ENCODE data around the gene CCR2.

DNA sequence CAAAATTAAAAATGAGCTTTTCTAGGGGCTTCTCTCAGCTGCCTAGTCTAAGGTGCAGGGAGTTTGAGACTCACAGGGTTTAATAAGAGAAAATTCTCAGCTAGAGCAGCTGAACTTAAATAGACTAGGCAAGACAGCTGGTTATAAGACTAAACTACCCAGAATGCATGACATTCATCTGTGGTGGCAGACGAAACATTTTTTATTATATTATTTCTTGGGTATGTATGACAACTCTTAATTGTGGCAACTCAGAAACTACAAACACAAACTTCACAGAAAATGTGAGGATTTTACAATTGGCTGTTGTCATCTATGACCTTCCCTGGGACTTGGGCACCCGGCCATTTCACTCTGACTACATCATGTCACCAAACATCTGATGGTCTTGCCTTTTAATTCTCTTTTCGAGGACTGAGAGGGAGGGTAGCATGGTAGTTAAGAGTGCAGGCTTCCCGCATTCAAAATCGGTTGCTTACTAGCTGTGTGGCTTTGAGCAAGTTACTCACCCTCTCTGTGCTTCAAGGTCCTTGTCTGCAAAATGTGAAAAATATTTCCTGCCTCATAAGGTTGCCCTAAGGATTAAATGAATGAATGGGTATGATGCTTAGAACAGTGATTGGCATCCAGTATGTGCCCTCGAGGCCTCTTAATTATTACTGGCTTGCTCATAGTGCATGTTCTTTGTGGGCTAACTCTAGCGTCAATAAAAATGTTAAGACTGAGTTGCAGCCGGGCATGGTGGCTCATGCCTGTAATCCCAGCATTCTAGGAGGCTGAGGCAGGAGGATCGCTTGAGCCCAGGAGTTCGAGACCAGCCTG, 17.8 kb downstream of the CCR2 start:
- TF ChIP-seq, protein P1, sequence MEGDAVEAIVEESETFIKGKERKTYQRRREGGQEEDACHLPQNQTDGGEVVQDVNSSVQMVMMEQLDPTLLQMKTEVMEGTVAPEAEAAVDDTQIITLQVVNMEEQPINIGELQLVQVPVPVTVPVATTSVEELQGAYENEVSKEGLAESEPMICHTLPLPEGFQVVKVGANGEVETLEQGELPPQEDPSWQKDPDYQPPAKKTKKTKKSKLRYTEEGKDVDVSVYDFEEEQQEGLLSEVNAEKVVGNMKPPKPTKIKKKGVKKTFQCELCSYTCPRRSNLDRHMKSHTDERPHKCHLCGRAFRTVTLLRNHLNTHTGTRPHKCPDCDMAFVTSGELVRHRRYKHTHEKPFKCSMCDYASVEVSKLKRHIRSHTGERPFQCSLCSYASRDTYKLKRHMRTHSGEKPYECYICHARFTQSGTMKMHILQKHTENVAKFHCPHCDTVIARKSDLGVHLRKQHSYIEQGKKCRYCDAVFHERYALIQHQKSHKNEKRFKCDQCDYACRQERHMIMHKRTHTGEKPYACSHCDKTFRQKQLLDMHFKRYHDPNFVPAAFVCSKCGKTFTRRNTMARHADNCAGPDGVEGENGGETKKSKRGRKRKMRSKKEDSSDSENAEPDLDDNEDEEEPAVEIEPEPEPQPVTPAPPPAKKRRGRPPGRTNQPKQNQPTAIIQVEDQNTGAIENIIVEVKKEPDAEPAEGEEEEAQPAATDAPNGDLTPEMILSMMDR (IDR thresholded peaks at IDR 0.05), result no peak
- no peak for TF ChIP-seq ZFX (IDR thresholded peaks at IDR 0.05; ENCODE audit: borderline replicate concordance)
